Measurements from ENCODE around the gene AP4B1.

AP4B1 gene

GRCh38 chr1:113871597-113872113, 32.9 kb downstream of the AP4B1 start, which contains the start of gene PTPN22:
Gene PTPN22 (minus strand): TSS chr1:113871712.
- ATAC-seq, result no peak; the same call in 2 of the 3 replicates
- TF ChIP-seq OSR1 (CRISPR knock-in tag; IDR thresholded peaks at IDR 0.05) (no peak), BACH2 (CRISPR knock-in tag; IDR thresholded peaks at IDR 0.05; ENCODE audit: borderline replicate concordance) (no peak), ISL1 (CRISPR knock-in tag; IDR thresholded peaks at IDR 0.05) (no peak), ZC3H10 (CRISPR knock-in tag; IDR thresholded peaks at IDR 0.05) (no peak), ZNF8 (CRISPR knock-in tag; IDR thresholded peaks at IDR 0.05) (no peak), ZFP30 (CRISPR knock-in tag; IDR thresholded peaks at IDR 0.05) (no peak), TSHZ2 (CRISPR knock-in tag; IDR thresholded peaks at IDR 0.05) (no peak), SNAI2 (CRISPR knock-in tag; IDR thresholded peaks at IDR 0.05) (no peak), ZNF70 (CRISPR knock-in tag; IDR thresholded peaks at IDR 0.05) (no peak), PATZ1 (CRISPR knock-in tag; IDR thresholded peaks at IDR 0.05; ENCODE audit: borderline replicate concordance) (no peak)

- TF ChIP-seq ESRRG (CRISPR knock-in tag; IDR thresholded peaks at IDR 0.05), result no peak
- TF ChIP-seq PPARA (CRISPR knock-in tag; IDR thresholded peaks at IDR 0.05; ENCODE audit: borderline replicate concordance), result no peak
- no peak for TF ChIP-seq ISL1 (CRISPR knock-in tag; IDR thresholded peaks at IDR 0.05)
- no peak for TF ChIP-seq POU6F1 (CRISPR knock-in tag; IDR thresholded peaks at IDR 0.05; ENCODE audit: borderline replicate concordance, low read depth)
- no peak for TF ChIP-seq ZFP30 (CRISPR knock-in tag; IDR thresholded peaks at IDR 0.05)
- no peak for TF ChIP-seq TOX (CRISPR knock-in tag; IDR thresholded peaks at IDR 0.05; ENCODE audit: borderline replicate concordance)
- TF ChIP-seq GLIS3 (CRISPR knock-in tag; IDR thresholded peaks at IDR 0.05), result no peak
- no peak for ATAC-seq
Measured at GRCh38 chr1:113870778-113871177, 33.8 kb downstream of the AP4B1 start.

GRCh38 chr1:113868387-113869083, 36.1 kb downstream of the AP4B1 start:
- no peak for TF ChIP-seq ISL1 (CRISPR knock-in tag; IDR thresholded peaks at IDR 0.05)
- TF ChIP-seq OSR1 (CRISPR knock-in tag; IDR thresholded peaks at IDR 0.05), result no peak
- no peak for TF ChIP-seq RARB (CRISPR knock-in tag; IDR thresholded peaks at IDR 0.05)
- TF ChIP-seq PPARA (CRISPR knock-in tag; IDR thresholded peaks at IDR 0.05; ENCODE audit: borderline replicate concordance), result no peak
- TF ChIP-seq ARNTL (CRISPR knock-in tag; IDR thresholded peaks at IDR 0.05; ENCODE audit: borderline replicate concordance, low read depth), result no peak
- TF ChIP-seq BACH2 (CRISPR knock-in tag; IDR thresholded peaks at IDR 0.05; ENCODE audit: borderline replicate concordance), result no peak
- TF ChIP-seq ZC3H10 (CRISPR knock-in tag; IDR thresholded peaks at IDR 0.05), result no peak
- TF ChIP-seq, protein P1, sequence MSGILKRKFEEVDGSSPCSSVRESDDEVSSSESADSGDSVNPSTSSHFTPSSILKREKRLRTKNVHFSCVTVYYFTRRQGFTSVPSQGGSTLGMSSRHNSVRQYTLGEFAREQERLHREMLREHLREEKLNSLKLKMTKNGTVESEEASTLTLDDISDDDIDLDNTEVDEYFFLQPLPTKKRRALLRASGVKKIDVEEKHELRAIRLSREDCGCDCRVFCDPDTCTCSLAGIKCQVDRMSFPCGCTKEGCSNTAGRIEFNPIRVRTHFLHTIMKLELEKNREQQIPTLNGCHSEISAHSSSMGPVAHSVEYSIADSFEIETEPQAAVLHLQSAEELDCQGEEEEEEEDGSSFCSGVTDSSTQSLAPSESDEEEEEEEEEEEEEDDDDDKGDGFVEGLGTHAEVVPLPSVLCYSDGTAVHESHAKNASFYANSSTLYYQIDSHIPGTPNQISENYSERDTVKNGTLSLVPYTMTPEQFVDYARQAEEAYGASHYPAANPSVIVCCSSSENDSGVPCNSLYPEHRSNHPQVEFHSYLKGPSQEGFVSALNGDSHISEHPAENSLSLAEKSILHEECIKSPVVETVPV (CRISPR knock-in tag; IDR thresholded peaks at IDR 0.05), result no peak
- TF ChIP-seq SNAI2 (CRISPR knock-in tag; IDR thresholded peaks at IDR 0.05), result no peak
- TF ChIP-seq TSHZ2 (CRISPR knock-in tag; IDR thresholded peaks at IDR 0.05), result no peak
- TF ChIP-seq ZFP3 (CRISPR knock-in tag; IDR thresholded peaks at IDR 0.05), result no peak
- no peak for TF ChIP-seq ESRRG (CRISPR knock-in tag; IDR thresholded peaks at IDR 0.05)
- no peak for TF ChIP-seq ZNF8 (CRISPR knock-in tag; IDR thresholded peaks at IDR 0.05)
- TF ChIP-seq CSDC2 (CRISPR knock-in tag; IDR thresholded peaks at IDR 0.05), result no peak
- no peak for TF ChIP-seq TOX (CRISPR knock-in tag; IDR thresholded peaks at IDR 0.05; ENCODE audit: borderline replicate concordance)
- no peak for TF ChIP-seq ZNF70 (CRISPR knock-in tag; IDR thresholded peaks at IDR 0.05)
- TF ChIP-seq ZFP30 (CRISPR knock-in tag; IDR thresholded peaks at IDR 0.05), result no peak
- no peak for TF ChIP-seq PATZ1 (CRISPR knock-in tag; IDR thresholded peaks at IDR 0.05; ENCODE audit: borderline replicate concordance)
- TF ChIP-seq CREB5 (CRISPR knock-in tag; IDR thresholded peaks at IDR 0.05; ENCODE audit: low read depth), result no peak
- TF ChIP-seq GLIS3 (CRISPR knock-in tag; IDR thresholded peaks at IDR 0.05), result no peak
- no peak for ATAC-seq

All from SK-N-SH treated with all-trans-retinoic acid at 6 μM for 48 hours (cell line).